Measurements from ENCODE around the gene TNP2.
A peak's percentile ranks its signal among the peaks of the same experiment; 100 is the strongest.
"Not testable (repeated sequence)": the region's sequence is repeated elsewhere in the genome, so short reads cannot be mapped to it uniquely, and the experiment has no call there.

TNP2 gene

GRCh38 chr16:11300560-11300892 is 31.4 kb upstream of the TNP2 start:
- DNase-seq (ENCODE audit: low read depth in 2 of 2) = no peak

- no peak for DNase-seq (ENCODE audit: low read depth in 2 of 2)
Measured at GRCh38 chr16:11299865-11300559, 30.9 kb upstream of the TNP2 start.

- DNase-seq (ENCODE audit: low read depth in 2 of 2) = not testable (repeated sequence)
Measured at GRCh38 chr16:11298950-11299547, 29.9 kb upstream of the TNP2 start.

- no peak for DNase-seq (ENCODE audit: low read depth in 2 of 2)
Measured at GRCh38 chr16:11298143-11298900, 29.2 kb upstream of the TNP2 start.

- peak; percentile 45 to 59 for DNase-seq (ENCODE audit: low read depth in 2 of 2)
Measured at GRCh38 chr16:11297492-11298142, 28.5 kb upstream of the TNP2 start.

GRCh38 chr16:11296706-11297491 is 27.8 kb upstream of the TNP2 start:
- DNase-seq (ENCODE audit: low read depth in 2 of 2) = no peak

GRCh38 chr16:11296351-11296705 is 27.2 kb upstream of the TNP2 start:
- no peak for DNase-seq (ENCODE audit: low read depth in 2 of 2)

GRCh38 chr16:11295672-11296071 is 26.5 kb upstream of the TNP2 start:
- no peak for DNase-seq (ENCODE audit: low read depth in 2 of 2)

- no peak for DNase-seq (ENCODE audit: low read depth in 2 of 2)
Measured at GRCh38 chr16:11292076-11292748, 23.1 kb upstream of the TNP2 start.

- DNase-seq (ENCODE audit: low read depth in 2 of 2) = no peak
Measured at GRCh38 chr16:11291091-11291703, 22.1 kb upstream of the TNP2 start.

- DNase-seq (ENCODE audit: low read depth in 2 of 2) = no peak
Measured at GRCh38 chr16:11290102-11290893, 21.2 kb upstream of the TNP2 start.

- DNase-seq (ENCODE audit: low read depth in 2 of 2) = not testable (repeated sequence)
Measured at GRCh38 chr16:11289696-11290095, 20.6 kb upstream of the TNP2 start.

GRCh38 chr16:11289202-11289601 is 20.1 kb upstream of the TNP2 start:
- no peak for DNase-seq (ENCODE audit: low read depth in 2 of 2)

GRCh38 chr16:11285842-11286241 is 16.7 kb upstream of the TNP2 start:
- DNase-seq (ENCODE audit: low read depth in 2 of 2) = no peak

GRCh38 chr16:11283820-11284248 is 14.7 kb upstream of the TNP2 start:
- DNase-seq (ENCODE audit: low read depth in 2 of 2) = no peak

- DNase-seq (ENCODE audit: low read depth in 2 of 2) = no peak
Measured at GRCh38 chr16:11280616-11281522, 11.7 kb upstream of the TNP2 start, which contains the start of gene PRM1. TSS of gene PRM1 (minus strand) at chr16:11281330. CDS start at chr16:11281238, 92 bp downstream.

GRCh38 chr16:11278681-11279628 is 9.8 kb upstream of the TNP2 start:
- no peak for DNase-seq (ENCODE audit: low read depth in 2 of 2)
